AG04450 (cell line): ENCODE results near the gene POLR3E. TPM values are rescaled to one million over a fixed set of nuclear protein-coding genes. Genes with fewer than 3 reads are reported as not detected.
A peak's percentile ranks its signal among the peaks of the same experiment; 100 is the strongest.

Experiments
- CTCF ChIA-PET: fragments of 300-600, 350-600 bp; formaldehyde crosslinking; extraction: SDS; loops from one replicate; lab custom pipeline; 2022; ENCODE audit warnings: antibody characterized with exemption, inconsistent platforms; lab: Charles Lee
- POLR2A ChIA-PET: fragments of 350-600 bp; formaldehyde crosslinking; extraction: SDS; loops from one replicate; lab custom pipeline; 2021; ENCODE audit warnings: antibody characterized with exemption, inconsistent platforms; lab: Yijun Ruan, JAX
- DNase-seq: peaks from one replicate; pipeline ENCODE4 v3.0.0-alpha.2; 2011; ENCODE audit warnings: low read depth, low spot score
- H3K27ac ChIP-seq: one replicate; pipeline ENCODE4 v1.5.1; 2012; ENCODE audit warnings: low read depth, low read length, control low read depth
- H3K27me3 ChIP-seq: one replicate; pipeline ENCODE4 v1.6.0; 2012; ENCODE audit warnings: low read length; ENCODE audit not compliant: control insufficient read depth, insufficient read depth
- H3K4me3 ChIP-seq: 2 replicates; pipeline ENCODE4 v1.5.1; 2011; ENCODE audit warnings: mild to moderate bottlenecking, low read depth, low read length, control low read depth
- H3K9me3 ChIP-seq: 2 replicates; pipeline ENCODE4 v1.5.1; 2012; ENCODE audit warnings: low read length; ENCODE audit not compliant: control insufficient read depth, insufficient read depth
- CTCF ChIP-seq: IDR thresholded peaks from 2 replicates; pipeline ENCODE4 v1.5.1; 2011; ENCODE audit warnings: low read depth, low read length, control low read depth, inconsistent platforms
- polyA plus RNA-seq: library from polyadenylated mRNA; depleted of rRNA; stranded (reverse); fragments of >200 nt; gene quantifications from 2 replicates; pipeline ENCODE4 v1.2.3, GENCODE V29; 2011

The POLR3E gene
- polyA plus RNA-seq, 1 experiment, result 32.0 TPM

- DNase-seq, result peak; percentile 39
- no peak for TF ChIP-seq CTCF
- CTCF ChIA-PET, result interaction anchor here (0.6 to 0.7 kb wide), 2 partner anchors 8 to 9 kb away, joined by 3 read pairs; no protein-coding TSS in a partner anchor
- no peak overlapping the region for H3K4me3 ChIP-seq
- POLR2A ChIA-PET, result no interaction called here
- H3K9me3 ChIP-seq, result no peaks in the 10 kb centered on the region
- H3K27ac ChIP-seq, result no peak overlapping the region
- no peaks in the 10 kb centered on the region for H3K27me3 ChIP-seq
Observed at GRCh38 chr16:22291860-22292318, 5.3 kb upstream of the POLR3E start.

- CTCF ChIA-PET, result no interaction called here
Observed at GRCh38 chr16:22292320-22292719, 4.9 kb upstream of the POLR3E start.

GRCh38 chr16:22293137-22294106, 3.8 kb upstream of the POLR3E start:
- DNase-seq, result no peak
- ChIA-PET CTCF (no interaction called here), POLR2A (no interaction called here)
- Histone ChIP-seq H3K4me3 (no peak overlapping the region), H3K9me3 (no peaks in the 10 kb centered on the region; the same call in 1 of the 2 replicates), H3K27ac (no peak overlapping the region), H3K27me3 (no peaks in the 10 kb centered on the region)
- no peak for TF ChIP-seq CTCF

More at GRCh38 chr16:22292320-22292719, 4.9 kb upstream of the POLR3E start:
- POLR2A ChIA-PET, result no interaction called here
- Histone ChIP-seq H3K27me3 (no peaks in the 10 kb centered on the region), H3K27ac (no peak overlapping the region), H3K4me3 (no peak overlapping the region), H3K9me3 (no peaks in the 10 kb centered on the region)
- TF ChIP-seq CTCF, result no peak
- DNase-seq, result no peak

- CTCF ChIA-PET, result interaction anchor here (0.9 to 1.6 kb wide), 5 partner anchors 93 to 219 kb away, joined by 4 to 7 read pairs (median 5); no protein-coding TSS in a partner anchor
- no peak overlapping the region for H3K27ac ChIP-seq
Observed at GRCh38 chr16:22296225-22297113, 740 bp upstream of the POLR3E start.

More at GRCh38 chr16:22296225-22297113, 740 bp upstream of the POLR3E start:
- H3K4me3 ChIP-seq, result peak overlapping the region; percentile 75
- H3K27me3 ChIP-seq, result no peaks in the 10 kb centered on the region
- no peak for TF ChIP-seq CTCF
- no peaks in the 10 kb centered on the region; the same call in 1 of the 2 replicates for H3K9me3 ChIP-seq
- DNase-seq, result no peak
- POLR2A ChIA-PET, result no interaction called here
